ENCODE results near the gene CDC26.

- TF ChIP-seq CTCF (IDR thresholded peaks at IDR 0.05; ENCODE audit: poor library complexity), result no peak
- no peak for TF ChIP-seq EZH2phosphoT487 (IDR thresholded peaks at IDR 0.05; ENCODE audit: low read depth, severe bottlenecking, unreplicated experiment)
- no peak for TF ChIP-seq EZH2 (IDR thresholded peaks at IDR 0.05; ENCODE audit: borderline replicate concordance)
Measured at GRCh38 chr9:113307396-113307975, 32.1 kb upstream of the CDC26 start.

Data from hepatocyte (in vitro differentiated cells).